GM23338 (cell line): ENCODE measurements around the gene GPR31.

ENCODE experiments used
- CREB1 ChIP-seq: fragments of 250-450 bp; sonication (Bioruptor Pico); IDR thresholded peaks from 2 replicates; pipeline ENCODE4 v1.5.0; 2020; ENCODE audit warnings: low read depth, mild to moderate bottlenecking, moderate library complexity
- CTCF ChIP-seq, 2 experiments: fragments of 200-600 bp in 1 of 2; sonication (generic) in 1 of 2; conservative IDR thresholded peaks; 2 replicates each; pipeline versions ENCODE4 v1.5.1 to v1.6.1; 2016 to 2017; ENCODE audit warnings: antibody characterized with exemption in 2 of 2, low read depth in 2 of 2, mild to moderate bottlenecking in 2 of 2, moderate library complexity in 1 of 2
- EZH2 ChIP-seq: fragments of 200-600 bp; sonication (generic); IDR thresholded peaks from one replicate; pipeline ENCODE4 v1.8.0; 2017; ENCODE audit warnings: antibody characterized with exemption, mild to moderate bottlenecking, low read depth; ENCODE audit not compliant: unreplicated experiment
- EZH2phosphoT487 ChIP-seq: fragments of 200-600 bp; sonication (generic); IDR thresholded peaks from one replicate; pipeline ENCODE4 v1.8.1; 2018; ENCODE audit warnings: antibody characterized with exemption; ENCODE audit not compliant: unreplicated experiment
- JUNB ChIP-seq: IDR thresholded peaks from one replicate; pipeline ENCODE4 v1.6.1; 2016; ENCODE audit warnings: antibody characterized with exemption; ENCODE audit not compliant: unreplicated experiment
- NANOG ChIP-seq: IDR thresholded peaks from 2 replicates; pipeline ENCODE4 v1.6.1; 2016; ENCODE audit warnings: antibody characterized with exemption, borderline replicate concordance
- POLR2AphosphoS5 ChIP-seq: IDR thresholded peaks from 2 replicates; pipeline ENCODE4 v1.6.1; 2016; ENCODE audit warnings: antibody characterized with exemption, low read depth
- STAT1 ChIP-seq: IDR thresholded peaks from one replicate; pipeline ENCODE4 v1.6.1; 2016; ENCODE audit warnings: antibody characterized with exemption; ENCODE audit not compliant: unreplicated experiment
- ZNF114 ChIP-seq: fragments of 250-450 bp; sonication (Bioruptor Pico); IDR thresholded peaks from 2 replicates; pipeline ENCODE4 v1.5.0; 2020; ENCODE audit warnings: mild to moderate bottlenecking, moderate library complexity
- TF ChIP-seq, protein P1 (sequence below): IDR thresholded peaks from one replicate; pipeline ENCODE4 v1.6.1; 2018; ENCODE audit warnings: antibody characterized with exemption; ENCODE audit not compliant: unreplicated experiment

DNA sequence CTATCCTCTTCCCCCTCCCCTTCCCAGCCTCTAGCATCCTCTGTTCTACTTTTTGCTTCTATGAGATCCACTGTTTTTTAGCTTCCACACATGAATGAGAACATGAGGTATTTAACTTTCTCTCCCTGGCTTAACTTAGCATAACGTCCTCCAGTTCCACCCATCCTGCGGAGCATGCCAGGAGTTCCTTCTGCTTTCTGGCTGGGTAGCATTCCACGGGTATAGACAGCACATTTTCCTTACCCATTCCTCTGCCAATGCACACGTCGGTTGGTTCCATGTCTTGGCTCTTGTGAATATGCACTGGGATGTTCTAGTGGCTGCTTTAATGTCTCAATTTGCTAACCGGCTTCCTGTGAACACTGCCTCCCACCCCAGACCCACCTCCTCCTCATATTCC is 48.1 kb downstream of the GPR31 start:
- TF ChIP-seq, protein P1, sequence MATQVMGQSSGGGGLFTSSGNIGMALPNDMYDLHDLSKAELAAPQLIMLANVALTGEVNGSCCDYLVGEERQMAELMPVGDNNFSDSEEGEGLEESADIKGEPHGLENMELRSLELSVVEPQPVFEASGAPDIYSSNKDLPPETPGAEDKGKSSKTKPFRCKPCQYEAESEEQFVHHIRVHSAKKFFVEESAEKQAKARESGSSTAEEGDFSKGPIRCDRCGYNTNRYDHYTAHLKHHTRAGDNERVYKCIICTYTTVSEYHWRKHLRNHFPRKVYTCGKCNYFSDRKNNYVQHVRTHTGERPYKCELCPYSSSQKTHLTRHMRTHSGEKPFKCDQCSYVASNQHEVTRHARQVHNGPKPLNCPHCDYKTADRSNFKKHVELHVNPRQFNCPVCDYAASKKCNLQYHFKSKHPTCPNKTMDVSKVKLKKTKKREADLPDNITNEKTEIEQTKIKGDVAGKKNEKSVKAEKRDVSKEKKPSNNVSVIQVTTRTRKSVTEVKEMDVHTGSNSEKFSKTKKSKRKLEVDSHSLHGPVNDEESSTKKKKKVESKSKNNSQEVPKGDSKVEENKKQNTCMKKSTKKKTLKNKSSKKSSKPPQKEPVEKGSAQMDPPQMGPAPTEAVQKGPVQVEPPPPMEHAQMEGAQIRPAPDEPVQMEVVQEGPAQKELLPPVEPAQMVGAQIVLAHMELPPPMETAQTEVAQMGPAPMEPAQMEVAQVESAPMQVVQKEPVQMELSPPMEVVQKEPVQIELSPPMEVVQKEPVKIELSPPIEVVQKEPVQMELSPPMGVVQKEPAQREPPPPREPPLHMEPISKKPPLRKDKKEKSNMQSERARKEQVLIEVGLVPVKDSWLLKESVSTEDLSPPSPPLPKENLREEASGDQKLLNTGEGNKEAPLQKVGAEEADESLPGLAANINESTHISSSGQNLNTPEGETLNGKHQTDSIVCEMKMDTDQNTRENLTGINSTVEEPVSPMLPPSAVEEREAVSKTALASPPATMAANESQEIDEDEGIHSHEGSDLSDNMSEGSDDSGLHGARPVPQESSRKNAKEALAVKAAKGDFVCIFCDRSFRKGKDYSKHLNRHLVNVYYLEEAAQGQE: no peak
- TF ChIP-seq CTCF (conservative IDR thresholded peaks at IDR 0.05; ENCODE audit: low read depth in 2 of 2): no peak
- TF ChIP-seq NANOG: no peak
- TF ChIP-seq EZH2phosphoT487: no peak
- no peak for TF ChIP-seq POLR2AphosphoS5
- no peak for TF ChIP-seq JUNB
- no peak for TF ChIP-seq CREB1 (CRISPR knock-in tag)
- no peak for TF ChIP-seq EZH2
- TF ChIP-seq ZNF114: no peak
- TF ChIP-seq STAT1: no peak
